HG03175 (cell line): ENCODE data around the gene EIPR1.

Experiments
- ATAC-seq: cut with Tn5 transposase; IDR thresholded peaks from one replicate; pipeline ENCODE4 v1.9.1; 2021; ENCODE audit warnings: mild to moderate bottlenecking, moderate library complexity; ENCODE audit not compliant: unreplicated experiment

The EIPR1 gene

DNA sequence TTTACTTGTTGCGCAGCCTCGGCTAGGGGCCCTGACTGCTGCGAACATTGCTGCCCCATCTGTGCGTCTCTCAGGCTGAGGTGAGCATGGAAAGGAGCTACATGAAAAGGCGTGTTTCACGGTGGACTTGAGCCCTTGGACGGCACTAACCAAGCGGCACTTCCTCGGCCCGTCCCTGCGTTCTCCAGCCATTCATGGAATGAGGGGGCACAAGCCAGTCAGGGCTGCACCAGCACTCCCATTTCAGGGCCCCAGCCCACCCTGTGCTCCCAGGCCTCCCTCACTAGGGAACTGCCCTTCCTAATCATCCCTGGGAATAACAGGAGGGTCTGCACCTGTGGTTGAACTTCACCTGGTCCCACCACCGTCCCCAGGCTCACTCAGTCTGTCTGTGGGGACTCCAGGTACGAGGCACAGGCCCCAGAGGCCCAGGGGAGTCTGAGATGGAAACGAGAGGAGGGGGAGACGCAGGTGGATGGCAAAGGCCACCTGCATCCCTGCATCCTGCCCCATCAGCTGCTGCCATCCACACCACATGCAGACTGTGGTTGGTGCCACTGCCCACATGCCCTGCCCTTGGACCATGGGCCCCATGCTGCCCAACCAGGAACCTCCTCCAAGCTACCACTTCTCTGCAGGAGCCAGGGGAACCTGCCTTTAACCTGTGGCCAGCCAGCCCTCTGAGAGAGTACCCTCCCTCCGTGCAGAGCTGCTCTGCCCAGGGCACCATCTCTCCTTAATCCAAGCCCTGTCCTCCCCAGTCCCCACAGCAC lies 99.7 kb downstream of the EIPR1 start:
- no peak for ATAC-seq

- ATAC-seq: no peak
These were observed 100.4 kb downstream of the EIPR1 start for GRCh38 chr2:3277050-3277747.

DNA sequence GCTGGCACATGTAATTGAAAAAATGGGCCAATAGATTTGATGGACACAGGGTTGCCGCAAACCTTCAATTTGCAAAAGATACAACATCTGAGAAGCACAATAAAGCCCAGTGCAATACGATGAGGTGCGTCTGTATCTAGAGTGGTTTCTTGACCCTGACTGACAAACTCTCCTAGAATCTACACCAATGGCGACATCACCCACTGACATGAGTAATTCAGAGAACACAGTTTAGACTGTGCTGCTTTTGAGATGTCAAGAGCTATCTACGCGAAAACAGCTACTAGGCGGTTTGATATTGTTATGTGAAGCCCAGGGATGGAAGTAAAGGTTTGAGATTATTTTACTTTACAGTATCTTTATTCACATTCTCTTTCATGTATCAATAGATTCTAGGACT lies 104.9 kb downstream of the EIPR1 start:
- ATAC-seq: no peak

GRCh38 chr2:3270095-3270478 lies 107.5 kb downstream of the EIPR1 start:
- no peak for ATAC-seq

- ATAC-seq: no peak
These were observed 108.1 kb downstream of the EIPR1 start for GRCh38 chr2:3269425-3270094.

- ATAC-seq: no peak
These were observed 109.0 kb downstream of the EIPR1 start for GRCh38 chr2:3268705-3269029.

GRCh38 chr2:3267869-3268704 lies 109.5 kb downstream of the EIPR1 start:
- no peak for ATAC-seq

DNA sequence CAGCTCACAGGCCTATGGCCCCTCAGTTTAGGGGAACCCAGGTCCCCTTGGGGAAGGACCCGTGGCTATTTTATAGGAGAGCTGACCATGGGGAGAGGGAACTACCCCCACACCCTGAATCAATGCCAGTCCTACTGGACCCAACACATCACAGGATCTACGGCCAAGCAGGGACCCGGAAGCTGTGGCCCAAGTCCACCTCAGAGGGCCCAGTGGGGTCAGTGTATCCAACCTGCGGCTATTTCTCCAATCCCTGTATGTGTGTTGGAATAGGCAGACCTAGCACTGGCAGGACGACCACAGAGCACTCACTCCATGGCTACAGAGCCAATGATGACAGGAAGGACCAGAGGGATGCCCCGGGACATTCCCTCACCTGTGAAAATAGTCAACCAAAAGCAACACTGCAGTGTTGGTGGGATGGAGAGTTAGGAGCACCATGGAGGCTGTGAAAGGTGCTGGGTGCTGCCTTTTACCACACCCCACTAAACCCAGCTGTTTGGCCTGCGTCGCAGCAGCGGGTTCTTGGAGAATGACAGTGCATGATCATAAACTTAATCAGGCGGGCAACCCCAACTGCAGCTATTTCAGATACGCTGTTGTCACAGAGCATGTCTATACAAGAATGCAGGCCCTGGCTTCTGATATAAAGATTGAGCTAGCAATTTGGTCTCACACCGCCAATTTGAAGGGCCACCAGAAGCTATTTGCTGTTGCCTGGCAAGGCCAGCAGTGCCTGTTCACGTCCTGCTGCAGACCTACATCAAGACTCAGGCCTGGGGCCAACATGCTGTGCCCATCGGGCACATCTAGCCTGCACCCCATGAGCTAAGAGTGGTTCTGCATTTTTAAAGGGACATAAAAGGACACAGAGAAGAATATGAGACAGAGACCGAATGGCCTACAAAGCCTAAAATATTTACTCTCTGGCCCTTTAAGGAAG lies 110.4 kb downstream of the EIPR1 start:
- no peak for ATAC-seq

GRCh38 chr2:3265981-3266924 lies 111.4 kb downstream of the EIPR1 start:
- ATAC-seq: no peak

DNA sequence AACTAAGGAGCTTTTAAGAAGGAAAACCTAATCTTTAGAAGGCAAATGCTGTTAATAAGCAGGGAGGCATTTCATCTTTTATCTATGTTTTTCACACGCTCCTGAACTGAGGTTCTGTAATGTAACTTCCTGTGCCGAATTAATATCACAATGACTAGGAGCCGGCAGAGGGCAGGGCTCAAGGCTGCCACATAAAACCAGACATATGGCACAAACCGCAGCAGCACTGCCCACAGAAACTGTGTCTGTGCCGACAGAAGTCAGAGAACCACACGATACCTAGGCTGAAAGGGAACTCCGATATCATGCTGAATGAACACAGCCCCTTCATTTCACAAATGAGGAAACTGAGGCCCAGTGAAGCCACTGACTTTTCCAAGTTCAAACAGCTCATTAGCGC lies 112.1 kb downstream of the EIPR1 start:
- ATAC-seq: no peak

DNA sequence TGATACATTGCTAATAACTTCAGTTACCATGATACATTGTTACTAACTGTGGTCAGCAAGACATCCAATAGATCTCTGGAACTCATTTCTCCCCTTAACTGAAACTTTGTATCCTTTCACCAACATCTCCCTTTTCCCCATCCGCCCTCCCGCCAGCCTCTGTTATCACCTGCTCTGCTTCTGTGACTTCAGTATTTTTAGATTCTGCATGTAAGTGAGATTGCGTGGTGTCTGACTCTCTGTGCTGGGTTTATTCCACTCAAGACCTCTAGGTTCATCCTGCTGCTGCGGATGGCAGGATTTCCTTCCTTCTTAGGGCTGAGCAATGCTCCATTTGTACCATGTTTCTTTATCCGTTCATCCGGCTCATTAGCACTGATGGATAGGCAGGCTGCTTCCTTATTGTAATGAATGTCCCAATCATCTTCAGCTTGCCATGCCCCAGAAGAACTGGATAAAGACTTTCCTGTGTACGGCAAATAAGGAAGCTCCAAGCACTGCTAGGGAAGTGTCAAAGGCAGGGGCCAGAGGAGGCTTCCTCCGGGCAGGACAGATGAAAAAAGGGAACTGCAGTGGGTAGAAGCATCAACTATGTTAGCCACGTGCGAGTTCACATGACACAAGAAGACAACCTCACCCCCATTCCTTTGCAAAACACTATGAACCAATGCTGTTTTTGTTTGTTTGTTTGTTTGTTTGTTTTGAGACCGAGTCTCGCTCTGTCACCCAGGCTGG lies 113.4 kb downstream of the EIPR1 start:
- ATAC-seq: no peak

DNA sequence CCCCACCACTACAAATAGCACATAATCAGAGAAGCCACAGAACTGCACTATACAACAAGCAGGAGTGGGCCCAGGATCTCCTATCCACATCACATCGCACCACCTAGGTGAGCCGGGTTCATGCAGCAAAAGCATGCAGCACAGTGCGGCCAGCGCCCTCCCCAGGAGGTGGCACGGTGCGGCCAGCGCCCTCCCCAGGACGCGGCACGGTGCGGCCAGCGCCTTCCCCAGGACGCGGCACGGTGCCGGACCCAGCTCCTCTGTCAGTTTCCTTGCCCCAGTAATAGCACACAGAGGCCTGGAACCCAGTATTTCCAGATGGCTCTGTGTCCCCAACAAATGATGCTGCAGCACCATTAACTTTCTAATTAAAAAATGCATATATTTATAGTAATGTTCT lies 114.1 kb downstream of the EIPR1 start:
- ATAC-seq: no peak

GRCh38 chr2:3262437-3263388 lies 114.9 kb downstream of the EIPR1 start:
- ATAC-seq: no peak

GRCh38 chr2:3261511-3261910 lies 116.1 kb downstream of the EIPR1 start:
- ATAC-seq: no peak

- ATAC-seq: no peak
These were observed 116.7 kb downstream of the EIPR1 start for GRCh38 chr2:3260959-3261358.

DNA sequence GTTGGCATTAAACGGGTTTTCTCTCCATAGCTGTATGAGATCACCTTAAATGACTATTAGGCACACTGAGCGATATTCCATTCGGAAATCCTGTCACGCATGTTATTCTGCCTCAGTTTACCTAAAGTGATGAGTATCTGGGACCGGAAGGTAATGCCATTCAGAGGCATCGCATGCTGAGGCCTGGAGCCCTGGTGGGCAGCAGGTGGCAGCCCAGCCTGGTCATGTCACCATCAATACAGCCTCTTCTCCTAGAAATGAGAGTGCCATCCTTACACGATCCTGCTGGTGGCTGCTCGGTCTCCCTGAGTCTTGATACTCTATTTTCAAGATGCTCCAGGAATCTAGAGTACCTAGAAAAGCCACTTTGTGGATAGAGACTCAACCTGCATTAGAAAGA lies 119.8 kb downstream of the EIPR1 start:
- ATAC-seq: no peak

DNA sequence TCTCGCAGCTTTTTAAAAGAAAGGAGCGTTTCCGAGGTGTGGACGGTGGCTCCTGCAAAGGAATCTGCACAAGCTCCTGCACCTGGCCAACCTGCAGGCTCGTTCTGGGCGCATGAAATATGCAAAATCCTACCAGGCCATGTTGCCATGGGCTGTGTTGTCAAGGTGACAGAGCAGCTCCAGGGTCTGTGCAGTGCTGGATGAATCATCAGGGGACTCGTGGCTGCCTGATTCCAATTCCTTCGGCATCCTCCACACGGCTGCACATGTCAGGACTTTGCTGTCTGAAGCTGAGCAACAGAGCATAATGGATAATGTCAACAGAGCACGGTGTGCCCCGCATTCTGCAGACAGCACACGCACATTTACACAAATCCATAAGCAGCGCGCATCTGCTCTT lies 120.5 kb downstream of the EIPR1 start:
- no peak for ATAC-seq
